Posterior vena cava (tissue), 2 donors: ENCODE measurements around the gene RELCH. TPM values are rescaled to one million over a fixed set of nuclear protein-coding genes. Genes with fewer than 3 reads are reported as not detected.

Experiments used
- DNase-seq: peaks from one replicate; pipeline ENCODE4 v3.0.0-alpha.2; 2020; ENCODE audit warnings: low spot score
- intact Hi-C, 2 donors: fragments of 100-400 bp; cut with DNase I; formaldehyde crosslinking; loops; one replicate each; pipeline versions ENCODE4 v1.14.1 to v1.14.2; 2022 to 2023
- total RNA-seq, 2 donors: library from RNA; stranded (reverse); fragmentation: NEBNext Ultra II Directional; extraction: Animal tissue kit (Norgen Biotek cat#: 25700); gene quantifications; one replicate each; pipeline ENCODE4 v1.2.1, GENCODE V29; 2021
- donor health status: DM: yes; HTN: yes; CAD: no.
- donor health status: DM: yes; HTN: yes; CAD: no.

RELCH gene
- total RNA-seq, 2 donors from 2014 or later: 24.9 to 29.7 TPM

DNA sequence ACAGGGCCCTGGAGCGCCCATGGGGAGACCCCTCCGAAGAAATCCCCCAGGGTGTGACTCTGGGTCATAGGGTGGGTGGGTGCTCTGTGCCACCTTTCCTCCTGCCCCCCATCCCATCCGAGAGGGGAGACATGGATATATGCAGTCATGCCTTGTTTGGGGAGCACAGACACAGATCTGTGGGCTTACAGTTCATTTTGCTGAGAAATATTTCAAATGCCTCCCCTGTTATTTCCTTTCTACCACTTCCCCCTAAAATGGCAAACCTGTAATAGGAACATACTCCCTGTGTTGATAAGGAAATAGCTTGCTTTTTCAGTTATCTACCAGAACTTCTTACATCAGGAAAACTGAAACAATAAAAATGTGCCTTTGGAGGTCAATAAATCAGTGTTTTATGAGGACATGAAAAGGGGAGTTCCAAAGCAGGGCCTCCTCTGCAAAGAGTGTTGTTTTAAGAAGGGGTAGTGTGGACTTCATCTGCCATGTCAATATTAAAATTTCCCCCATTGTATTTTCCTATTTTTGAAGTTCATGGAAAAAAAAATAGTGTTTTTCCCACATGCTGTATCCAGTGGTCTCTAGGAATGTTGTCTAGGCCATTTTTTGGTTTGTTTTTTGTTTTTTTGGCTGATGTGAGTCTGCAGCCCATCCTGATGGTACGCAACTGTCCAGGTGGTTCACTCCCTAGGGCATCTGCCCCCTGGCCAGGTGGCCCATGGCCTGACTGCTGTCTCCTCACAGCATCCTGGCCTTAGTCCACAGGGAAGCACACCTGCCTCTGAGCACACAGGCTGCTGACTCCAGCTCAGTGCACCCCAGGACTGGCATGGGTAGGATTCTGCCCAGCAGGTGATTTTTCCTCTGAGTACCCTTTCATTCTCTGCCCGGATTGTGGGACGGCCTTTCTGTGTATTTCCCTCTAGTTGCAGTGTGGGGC, 141.8 kb downstream of the RELCH start:
- intact Hi-C loops: no loop called here
- DNase-seq: no peak

DNA sequence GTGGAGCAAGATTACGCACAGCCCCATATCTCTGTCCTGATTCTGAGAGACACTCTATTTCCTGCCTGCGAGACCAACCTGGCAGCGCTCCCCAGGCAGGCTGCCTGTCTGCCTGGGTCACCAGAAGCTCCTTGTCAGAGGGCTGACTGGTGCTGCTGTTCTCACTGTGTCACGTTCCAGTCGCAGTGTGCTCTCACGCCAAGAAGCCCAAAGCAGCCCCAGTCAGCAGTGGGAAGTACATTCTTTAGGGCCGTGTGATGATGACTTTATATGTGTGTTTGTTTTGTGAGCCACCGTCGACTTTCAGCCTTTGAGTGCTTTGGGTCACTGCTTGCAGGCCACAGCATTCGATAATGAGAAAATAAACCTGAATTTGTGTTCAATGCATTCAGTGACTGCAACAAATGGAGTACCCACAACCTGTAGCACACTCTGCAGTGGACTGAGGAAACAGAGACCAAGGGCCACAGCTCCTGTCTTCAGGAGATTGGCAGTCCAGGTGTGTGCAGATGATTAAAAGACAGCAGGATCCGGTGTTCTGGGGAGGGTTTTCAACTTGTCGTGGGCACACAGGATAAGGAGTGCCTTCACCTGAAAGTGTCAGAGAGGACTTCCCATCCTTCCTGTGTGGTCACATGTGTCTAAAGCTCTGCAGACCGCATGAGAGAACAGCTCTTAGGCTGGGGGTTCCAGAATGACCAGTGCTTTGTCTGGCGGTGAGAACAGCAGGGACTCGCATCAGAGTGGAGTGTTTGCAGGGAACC, 142.8 kb downstream of the RELCH start:
- intact Hi-C loops: loop anchor here in 1 of 2 donors (10.0 kb wide), 1 partner anchor 65 kb away; no protein-coding TSS in a partner anchor
- no peak for DNase-seq

DNA sequence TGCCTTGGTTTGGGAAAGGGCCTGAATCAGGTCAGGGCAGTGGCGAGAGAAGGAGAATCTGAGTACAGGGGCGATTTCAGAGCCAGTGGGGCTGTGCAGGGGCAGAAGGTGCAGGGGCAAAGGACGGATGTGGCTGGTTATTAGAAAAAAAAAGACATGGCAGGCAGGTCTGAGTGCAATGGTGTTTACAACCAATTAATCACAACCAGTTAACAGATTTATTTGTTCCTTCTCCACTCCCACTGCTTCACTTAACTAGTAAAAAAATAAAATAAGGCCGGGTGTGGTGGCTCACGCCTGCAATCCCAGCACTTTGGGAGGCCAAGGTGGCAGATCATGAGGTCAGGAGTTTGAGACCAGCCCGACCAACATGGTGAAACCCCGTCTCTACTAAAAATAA, 143.6 kb downstream of the RELCH start:
- no peak for DNase-seq
- intact Hi-C loops: loop anchor here in 1 of 2 donors (10.0 kb wide), 1 partner anchor 64 kb away; no protein-coding TSS in a partner anchor

DNA sequence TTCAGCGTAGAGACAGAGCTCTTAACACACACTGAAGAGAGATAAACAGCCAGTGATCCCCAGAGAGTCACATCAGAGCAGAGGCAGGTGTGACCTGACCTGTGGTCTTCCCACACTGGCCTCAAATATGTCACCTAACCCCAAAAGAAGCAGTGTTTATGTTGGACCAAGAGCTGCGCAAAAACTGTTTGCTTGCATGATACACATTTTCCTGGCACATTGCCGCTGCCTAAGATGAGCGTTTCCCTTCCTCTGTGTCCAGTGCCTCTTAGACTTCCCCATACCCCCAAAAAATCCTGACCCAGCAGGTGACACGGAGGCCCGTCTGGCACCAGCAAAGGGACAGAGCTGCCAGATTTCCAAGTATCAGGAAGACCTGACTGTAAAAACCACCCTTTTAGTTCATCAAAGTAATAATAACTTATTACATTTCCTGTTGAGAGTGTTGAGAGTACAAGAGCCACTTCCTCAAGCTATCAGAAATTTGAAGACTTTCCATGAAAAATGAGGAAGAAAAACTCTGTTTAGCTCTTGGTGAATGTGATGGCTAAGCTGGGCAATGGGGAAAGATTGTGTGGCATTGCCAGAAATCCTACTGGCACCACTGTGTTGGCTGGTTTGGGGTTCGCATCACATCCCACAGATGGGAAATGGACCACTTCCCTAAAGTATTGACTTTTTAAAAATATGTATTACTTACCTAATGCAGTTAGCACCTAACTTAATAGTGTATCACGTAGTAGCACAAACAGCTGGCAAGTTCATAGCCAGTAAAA, 144.7 kb downstream of the RELCH start:
- intact Hi-C loops: loop anchor here in 1 of 2 donors (10.0 kb wide), 1 partner anchor 63 kb away; no protein-coding TSS in a partner anchor
- DNase-seq: peak; percentile 88

DNA sequence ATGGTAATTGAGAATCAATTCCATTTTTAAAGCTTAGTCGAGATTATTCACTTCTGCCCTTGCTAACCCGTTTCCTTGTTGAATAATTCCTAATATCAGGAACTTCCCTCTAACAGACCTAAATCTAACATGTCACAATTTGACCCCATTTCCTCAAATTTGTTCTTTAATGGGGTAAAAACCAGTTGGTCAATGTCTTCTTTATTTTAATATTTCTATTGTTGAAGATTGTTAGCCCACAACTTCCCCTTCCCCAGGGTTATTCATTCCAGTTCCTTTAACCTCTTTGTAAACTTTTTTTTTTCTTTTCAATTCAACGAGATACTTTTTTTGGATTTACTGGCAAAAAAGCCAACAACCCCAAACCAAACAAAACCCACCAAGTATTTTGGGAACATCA, 145.4 kb downstream of the RELCH start:
- no peak for DNase-seq
- intact Hi-C loops: loop anchor here in 1 of 2 donors (10.0 kb wide), 1 partner anchor 62 kb away; no protein-coding TSS in a partner anchor

DNA sequence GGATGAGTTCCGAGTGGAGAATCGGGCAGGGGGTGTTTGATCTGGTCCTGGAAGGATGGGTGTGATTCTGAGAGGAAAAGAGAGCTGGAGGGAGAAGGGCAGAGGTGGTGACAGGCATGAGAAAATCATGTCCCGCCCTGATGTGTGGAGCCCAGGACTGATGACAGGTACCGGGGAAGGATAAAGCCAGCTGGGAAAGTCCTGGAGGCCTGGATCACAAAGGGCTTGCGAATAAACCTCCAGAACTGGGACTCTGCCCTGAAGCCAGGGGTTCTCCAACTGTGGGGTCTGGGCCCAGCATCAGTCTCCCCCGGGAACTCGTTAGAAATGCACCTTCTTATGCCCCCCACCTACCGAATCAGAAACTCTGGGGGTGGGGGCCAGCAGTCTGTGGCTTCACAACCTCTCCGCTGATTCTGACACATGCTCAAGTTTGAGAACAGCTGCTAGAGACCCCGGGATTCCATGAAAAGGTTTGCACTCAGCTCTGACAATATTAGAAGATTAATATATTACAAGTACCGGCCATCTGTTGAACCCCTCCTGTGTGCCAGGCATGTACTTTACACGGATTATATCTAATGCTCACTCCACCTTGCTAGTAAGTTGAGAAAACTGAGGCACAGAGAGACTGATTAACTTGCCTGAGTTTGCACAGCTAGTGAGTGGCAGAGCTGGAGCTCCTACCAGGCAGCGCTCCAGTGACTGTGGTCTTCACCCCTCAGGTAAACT, 146.1 kb downstream of the RELCH start:
- DNase-seq: no peak
- intact Hi-C loops: loop anchor here in 1 of 2 donors (10.0 kb wide), 1 partner anchor 62 kb away; no protein-coding TSS in a partner anchor

DNA sequence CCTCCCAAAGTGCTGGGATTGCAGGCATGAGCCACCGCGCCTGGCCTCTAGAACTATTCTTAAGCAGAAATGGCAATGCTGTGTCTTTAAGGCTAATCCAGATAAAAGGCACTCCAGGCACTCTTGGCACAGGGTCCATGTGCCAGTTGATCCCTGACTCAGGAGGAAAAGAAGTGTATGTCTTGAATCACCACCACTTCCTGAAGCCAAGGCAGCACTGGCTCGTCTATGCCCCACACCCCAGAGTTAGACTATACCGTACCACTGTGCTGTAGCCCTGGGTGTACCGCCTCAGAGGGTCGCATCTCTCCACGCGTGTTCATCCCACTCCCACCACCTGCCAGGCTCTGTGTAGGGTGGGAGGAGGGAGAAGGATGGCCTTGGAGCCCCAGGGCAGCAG, 147.1 kb downstream of the RELCH start:
- intact Hi-C loops: loop anchor here in 1 of 2 donors (10.0 kb wide), 1 partner anchor 61 kb away; no protein-coding TSS in a partner anchor
- DNase-seq: no peak

DNA sequence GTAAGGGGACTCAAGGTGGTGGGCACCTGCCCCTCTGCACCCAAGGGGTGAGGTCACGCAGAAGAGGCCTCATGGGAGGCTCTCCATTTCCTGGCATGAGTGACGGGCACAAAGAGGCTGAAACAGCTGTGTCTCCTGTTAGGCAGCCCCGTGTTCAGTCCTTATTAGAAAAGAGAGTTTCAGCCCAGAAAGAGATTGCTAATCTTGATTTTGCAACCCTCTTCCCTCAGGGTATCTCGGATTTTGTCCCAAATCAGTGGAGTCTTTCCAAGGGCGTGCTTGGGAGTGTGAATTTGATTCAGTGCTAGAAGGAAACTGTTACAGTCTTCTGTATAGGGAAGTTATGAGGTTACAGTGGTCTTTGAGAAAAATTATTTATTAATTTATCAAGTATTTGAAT, 148.4 kb downstream of the RELCH start:
- no peak for DNase-seq

DNA sequence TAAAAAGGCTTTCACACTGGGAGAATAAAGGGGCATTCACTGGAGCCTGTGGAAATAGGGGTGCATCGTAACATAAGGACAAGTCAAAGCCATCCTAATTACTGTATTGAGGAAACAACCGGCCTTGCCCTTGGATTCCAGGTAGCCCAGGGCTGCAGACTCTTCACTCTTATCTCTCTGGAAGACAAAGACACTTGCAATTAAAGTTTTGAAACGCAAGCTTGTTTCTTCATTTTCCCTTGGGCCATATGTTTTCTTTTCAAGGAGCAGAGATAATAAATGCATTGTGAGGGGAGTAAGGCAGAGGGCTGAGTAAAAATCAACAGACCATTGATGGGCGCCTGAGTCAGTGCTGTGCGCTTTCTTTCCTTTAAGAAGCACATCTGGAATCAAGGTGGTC, 149.6 kb downstream of the RELCH start:
- no peak for DNase-seq
- intact Hi-C loops: loop anchor here in 1 of 2 donors (10.0 kb wide), 1 partner anchor 58 kb away; no protein-coding TSS in a partner anchor

More for the DNA sequence above, 148.4 kb downstream of the RELCH start:
- intact Hi-C loops: loop anchor here in 1 of 2 donors (10.0 kb wide), 1 partner anchor 59 kb away; no protein-coding TSS in a partner anchor

DNA sequence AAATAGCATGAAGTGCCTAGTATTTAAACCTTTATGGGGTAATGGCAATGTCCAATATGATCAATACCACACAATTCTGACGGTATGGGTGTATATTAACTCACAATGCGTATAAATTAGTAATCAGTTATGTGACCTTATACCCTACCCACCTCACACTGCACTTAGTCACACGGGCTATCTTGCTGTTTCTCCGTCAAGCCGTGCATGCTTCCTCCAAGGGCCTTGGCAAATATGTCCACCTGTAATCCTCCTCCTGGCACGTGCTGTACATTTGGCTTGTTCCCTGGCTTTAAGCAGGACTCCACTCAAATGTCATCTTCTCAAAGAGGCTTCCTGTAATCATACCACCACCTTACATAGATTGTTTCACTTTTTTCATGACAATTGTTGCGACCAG, 150.3 kb downstream of the RELCH start:
- intact Hi-C loops: loop anchor here in 1 of 2 donors (10.0 kb wide), 1 partner anchor 57 kb away; no protein-coding TSS in a partner anchor
- DNase-seq: no peak

DNA sequence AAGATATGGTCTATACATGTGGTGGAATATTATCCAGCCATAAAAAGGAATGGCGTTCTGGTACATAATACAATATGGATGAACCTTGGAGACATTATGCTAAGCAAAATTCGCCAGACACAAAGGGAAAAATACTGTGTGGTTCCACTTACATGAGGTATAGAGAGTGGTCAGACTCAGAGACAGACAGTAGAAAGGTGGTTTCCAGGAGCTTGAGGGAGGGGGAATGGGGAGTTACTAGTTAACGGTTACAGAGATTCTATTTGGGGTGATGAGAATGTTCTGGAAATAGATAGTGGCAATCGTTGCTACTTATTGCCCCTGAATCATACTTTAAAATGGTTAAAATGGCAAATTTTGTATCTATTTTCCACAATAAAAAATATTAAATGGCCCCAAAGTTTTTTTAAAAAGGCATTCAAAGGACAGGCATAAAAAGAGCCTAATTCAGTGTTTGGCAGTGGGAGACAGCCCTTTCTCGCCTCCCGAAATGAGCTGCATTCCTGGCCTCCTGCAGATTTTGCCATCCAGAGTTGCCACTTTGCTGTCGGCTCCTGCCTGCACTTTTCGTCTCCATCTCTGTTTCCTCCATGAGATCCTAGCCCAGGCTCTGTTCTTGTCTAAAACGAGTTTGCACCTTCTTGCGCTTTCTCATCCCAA, 151.5 kb downstream of the RELCH start:
- intact Hi-C loops: loop anchor here in 1 of 2 donors (10.0 kb wide), 1 partner anchor 56 kb away; no protein-coding TSS in a partner anchor
- DNase-seq: no peak

DNA sequence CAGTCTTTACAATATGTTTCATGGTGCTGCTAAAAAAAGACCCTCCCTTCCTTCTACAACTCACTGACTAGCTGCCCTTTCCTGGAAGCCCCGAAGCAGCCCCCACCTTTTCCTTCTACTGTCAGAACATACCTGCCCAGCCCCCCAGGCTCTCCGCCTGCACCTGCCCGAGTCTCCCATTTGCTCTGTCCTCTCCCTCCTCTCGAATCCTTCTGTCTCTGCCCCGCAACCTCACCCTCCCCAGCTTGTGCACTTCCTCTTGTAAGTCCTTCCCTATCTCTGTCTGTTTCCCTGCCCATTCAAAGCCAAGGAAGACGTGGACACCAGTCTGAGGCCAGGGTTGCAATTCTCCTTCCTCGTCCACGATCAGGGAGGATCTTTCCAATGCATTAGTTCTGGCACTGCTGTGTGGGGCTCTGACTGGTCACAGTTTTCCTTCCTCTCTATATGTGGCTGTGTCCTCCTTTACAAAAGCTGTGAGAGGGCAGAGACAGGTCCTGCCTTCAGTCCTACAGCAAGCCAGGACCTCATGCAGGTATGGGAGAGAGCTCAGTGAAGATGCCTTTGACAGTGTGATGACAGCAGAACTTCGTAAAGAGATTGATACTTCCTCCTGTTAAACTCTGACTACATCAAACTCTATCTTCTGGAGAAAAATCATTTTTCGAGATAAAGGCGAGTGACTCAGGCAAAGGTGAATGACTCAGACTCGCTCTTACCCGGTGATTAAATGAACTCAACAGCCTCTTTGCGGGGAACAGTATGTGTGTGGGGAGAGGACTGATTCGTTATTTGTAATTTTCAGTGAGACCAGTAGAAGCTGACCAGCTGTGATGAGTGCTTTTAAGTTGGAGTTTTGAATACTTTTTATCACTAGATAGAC, 152.3 kb downstream of the RELCH start:
- no peak for DNase-seq
- intact Hi-C loops: loop anchor here in 1 of 2 donors (10.0 kb wide), 1 partner anchor 55 kb away; no protein-coding TSS in a partner anchor

DNA sequence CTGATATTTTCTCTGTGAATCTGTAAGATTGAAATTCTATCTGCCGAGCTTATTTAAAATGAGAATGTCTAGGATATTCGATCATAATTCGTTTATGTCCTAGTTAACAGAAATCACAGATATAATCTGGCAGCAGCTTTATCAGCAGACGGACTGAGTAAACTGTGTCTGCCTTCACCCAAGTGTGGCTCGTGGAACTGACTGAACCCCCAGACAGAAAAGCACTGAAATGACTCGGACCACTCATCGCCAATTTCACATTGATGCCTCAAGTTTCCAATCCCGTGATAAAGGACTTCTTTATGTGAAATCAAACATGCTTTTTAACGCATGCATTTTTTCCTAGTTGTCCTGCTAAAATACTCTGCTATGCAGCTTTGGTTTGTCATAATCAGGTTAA, 153.9 kb downstream of the RELCH start:
- intact Hi-C loops: no loop called here
- DNase-seq: no peak

DNA sequence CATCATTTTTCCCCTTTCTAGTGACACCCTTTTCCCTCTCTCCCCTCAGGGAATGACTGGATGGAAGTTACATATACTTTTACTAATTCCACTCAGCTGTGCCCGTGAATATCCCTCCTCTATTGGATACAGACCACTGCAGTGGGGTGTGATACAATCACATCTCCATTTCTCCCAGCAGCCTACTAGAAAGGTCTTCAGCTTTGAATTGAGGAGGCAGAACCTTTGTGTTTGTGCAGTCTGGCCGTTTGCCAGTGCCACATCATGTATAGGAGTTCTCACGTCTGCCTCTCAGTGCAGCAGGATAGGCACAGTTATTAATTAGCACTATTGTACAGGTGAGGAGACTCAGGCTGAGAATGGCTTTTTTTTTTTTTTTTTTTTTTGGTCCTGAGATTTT, 154.4 kb downstream of the RELCH start:
- no peak for DNase-seq
- intact Hi-C loops: no loop called here

DNA sequence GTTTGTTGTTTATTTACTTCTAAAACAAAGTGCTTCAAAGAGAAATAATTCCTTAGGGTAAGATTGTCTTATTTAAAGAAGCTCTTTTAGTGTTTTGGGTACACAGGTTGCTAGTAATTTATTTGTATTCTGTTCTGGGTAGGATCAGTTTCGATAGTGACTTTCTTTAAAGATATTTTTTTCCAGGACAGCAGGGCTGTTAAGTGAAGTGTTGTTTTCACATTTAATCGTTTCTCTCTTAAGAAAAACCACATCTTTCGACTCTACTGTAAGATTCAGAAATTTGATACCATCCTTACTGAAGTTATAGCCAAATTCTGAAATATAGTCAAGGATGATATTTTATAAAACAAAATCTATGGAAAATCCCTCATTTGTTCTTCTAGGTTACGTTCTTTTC, 155.8 kb downstream of the RELCH start:
- intact Hi-C loops: no loop called here
- DNase-seq: no peak

DNA sequence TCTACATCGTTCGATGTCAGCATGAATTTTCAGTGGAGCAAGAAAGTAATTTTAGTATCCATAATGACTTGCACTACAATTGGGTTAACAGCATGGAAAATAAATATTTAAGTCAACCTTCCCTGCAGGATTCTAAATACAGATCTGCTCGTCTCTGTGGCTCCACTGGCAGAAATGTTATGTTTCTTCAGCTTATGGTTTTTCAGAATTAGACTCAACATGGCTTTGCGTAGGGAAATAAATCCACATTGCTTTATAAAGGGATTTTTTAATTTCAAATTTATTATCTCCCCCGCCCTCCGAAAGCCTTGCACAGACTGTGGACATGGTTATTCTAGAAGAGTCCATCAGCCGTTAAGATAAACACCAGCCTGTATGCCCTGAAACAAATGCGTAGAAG, 156.3 kb downstream of the RELCH start:
- DNase-seq: no peak
- intact Hi-C loops: no loop called here

DNA sequence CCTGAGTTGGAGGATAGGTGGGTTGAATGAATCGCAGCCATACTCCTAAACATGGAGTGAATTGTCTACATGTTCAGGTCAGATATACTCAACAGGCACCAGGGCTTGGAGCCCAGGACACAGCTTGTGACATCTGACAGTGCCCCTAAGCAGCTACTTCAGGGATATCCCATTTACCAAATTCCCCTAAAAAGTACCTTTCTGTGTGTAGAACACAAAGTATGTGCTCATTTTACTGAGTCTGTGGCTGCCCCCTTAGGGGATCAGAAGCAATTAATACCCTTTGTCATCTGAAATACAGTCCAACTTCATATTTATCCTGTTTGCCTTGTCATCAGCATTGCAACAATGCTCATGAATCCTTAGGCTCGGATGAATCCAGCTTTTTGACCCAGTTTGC, 158.9 kb downstream of the RELCH start:
- DNase-seq: no peak
- intact Hi-C loops: no loop called here
